WI38 (cell line): ENCODE results near the gene SMTN.

Experiments used
- H3K4me3 ChIP-seq: 2 replicates; pipeline ENCODE4 v1.5.1; 2011; ENCODE audit warnings: low read depth, mild to moderate bottlenecking, control low read depth, low read length
- TF ChIP-seq, protein P1 (sequence below): IDR thresholded peaks from 2 replicates; pipeline ENCODE4 v1.5.1; 2012; ENCODE audit warnings: low read depth, mild to moderate bottlenecking, control low read depth, low read length

The SMTN gene

GRCh38 chr22:31045900-31046538 is 35.1 kb upstream of the SMTN start:
- TF ChIP-seq, protein P1, sequence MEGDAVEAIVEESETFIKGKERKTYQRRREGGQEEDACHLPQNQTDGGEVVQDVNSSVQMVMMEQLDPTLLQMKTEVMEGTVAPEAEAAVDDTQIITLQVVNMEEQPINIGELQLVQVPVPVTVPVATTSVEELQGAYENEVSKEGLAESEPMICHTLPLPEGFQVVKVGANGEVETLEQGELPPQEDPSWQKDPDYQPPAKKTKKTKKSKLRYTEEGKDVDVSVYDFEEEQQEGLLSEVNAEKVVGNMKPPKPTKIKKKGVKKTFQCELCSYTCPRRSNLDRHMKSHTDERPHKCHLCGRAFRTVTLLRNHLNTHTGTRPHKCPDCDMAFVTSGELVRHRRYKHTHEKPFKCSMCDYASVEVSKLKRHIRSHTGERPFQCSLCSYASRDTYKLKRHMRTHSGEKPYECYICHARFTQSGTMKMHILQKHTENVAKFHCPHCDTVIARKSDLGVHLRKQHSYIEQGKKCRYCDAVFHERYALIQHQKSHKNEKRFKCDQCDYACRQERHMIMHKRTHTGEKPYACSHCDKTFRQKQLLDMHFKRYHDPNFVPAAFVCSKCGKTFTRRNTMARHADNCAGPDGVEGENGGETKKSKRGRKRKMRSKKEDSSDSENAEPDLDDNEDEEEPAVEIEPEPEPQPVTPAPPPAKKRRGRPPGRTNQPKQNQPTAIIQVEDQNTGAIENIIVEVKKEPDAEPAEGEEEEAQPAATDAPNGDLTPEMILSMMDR: no peak

GRCh38 chr22:31046539-31047226 is 34.4 kb upstream of the SMTN start:
- TF ChIP-seq, protein P1: no peak
- H3K4me3 ChIP-seq: no peak overlapping the region

More at GRCh38 chr22:31045900-31046538, 35.1 kb upstream of the SMTN start:
- H3K4me3 ChIP-seq: no peak overlapping the region

DNA sequence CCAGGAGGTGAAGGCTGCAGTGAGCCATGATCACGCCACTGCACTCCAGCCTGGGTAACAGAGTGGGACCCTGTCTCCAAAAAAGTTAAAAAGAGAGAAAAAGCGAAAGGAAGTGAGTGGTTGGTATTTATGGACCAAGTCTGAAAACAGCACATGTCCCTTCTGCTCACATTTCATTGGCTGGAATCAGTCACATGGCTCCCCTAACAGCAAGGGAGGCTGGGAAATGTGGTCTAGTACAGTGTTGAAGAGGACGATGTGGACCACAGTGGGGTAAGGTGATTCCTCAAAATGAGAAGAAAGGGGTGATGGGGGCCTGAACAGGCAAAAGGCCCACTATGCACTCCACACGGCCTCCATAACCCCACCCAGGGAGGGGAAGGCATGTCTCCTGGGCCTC is 32.5 kb upstream of the SMTN start:
- H3K4me3 ChIP-seq: no peak overlapping the region
- TF ChIP-seq, protein P1: no peak

- TF ChIP-seq, protein P1: no peak
- H3K4me3 ChIP-seq: no peak overlapping the region
Observed at GRCh38 chr22:31049815-31050420, 31.2 kb upstream of the SMTN start.

GRCh38 chr22:31055117-31055634 is 25.9 kb upstream of the SMTN start:
- TF ChIP-seq, protein P1: no peak

DNA sequence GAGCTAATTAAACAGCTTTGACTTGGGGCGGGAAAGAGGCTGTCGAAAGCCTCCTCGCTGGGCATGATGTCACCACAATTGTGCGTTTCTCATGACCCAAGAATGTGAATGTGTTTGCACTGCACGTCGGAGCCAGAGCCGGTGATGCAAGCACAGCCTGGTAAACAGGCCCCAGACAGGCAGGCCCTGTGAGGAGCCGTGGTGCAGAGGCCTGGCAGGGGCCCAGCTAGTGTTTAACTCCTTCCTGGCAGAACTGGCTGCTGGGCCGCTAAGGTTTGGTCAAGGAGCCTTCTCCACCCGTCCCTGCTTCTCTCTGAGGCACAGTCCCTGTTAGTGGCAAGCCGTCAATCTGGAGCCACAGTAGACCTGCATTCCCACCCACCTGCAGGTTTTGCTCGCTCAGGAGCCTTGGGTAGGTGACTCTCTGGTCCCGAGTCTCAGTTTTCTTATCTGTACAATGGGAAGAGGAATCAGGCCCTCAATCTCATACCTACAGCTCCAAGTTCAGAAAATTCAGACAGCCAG is 25.4 kb upstream of the SMTN start:
- H3K4me3 ChIP-seq: no peak overlapping the region
- TF ChIP-seq, protein P1: no peak

More at GRCh38 chr22:31055117-31055634, 25.9 kb upstream of the SMTN start:
- no peak overlapping the region for H3K4me3 ChIP-seq
